ENCODE results near the gene SLC38A2. TPM values are rescaled to one million over a fixed set of nuclear protein-coding genes. Genes with fewer than 3 reads are reported as not detected.

Gene SLC38A2
- total and polyA plus RNA-seq, 2 experiments from 2014 or later = 181 to 718 TPM

DNA sequence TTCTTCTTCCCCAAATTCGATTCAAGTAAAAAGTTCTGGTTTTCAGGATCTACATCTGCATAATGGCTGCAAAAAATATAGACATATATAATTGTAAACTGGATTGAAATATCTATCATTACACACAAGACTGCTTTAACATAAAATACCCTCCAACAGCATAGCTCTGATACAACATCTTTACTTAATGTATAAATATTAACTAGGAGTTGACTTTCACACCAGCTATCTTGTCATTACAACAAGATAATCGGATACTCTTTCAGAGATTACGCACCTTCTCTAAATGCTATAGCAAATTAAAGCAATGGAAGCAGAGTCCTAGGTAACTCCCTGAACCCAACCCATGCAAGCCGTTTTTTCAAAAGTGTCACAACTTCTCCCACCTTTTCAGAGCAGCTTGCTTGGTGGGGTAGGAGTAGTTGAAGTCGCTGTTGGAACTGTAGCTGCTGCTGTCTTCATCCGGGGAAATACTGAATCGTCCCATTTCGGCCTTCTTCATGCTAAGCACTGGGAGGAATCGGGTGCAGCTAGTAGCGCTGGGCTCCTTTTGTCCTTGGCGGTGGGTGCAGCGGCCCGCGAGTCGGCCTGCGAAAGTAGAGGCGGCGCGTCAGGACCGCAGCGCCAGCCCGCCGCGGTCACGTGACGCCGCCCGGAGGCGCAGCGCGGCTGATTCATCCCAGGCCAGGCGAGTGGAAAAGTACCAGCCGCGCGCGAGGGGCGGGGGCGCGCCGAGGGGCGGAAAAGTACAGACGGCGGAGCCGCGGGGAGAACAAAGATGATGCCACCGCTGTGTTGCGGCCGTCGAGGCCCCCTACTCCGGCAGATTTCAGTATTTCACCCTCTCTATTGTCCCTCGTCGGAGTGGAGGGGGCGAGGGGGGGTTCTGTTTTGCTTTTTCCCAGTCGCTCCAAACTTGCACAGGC lies 1.5 kb downstream of the SLC38A2 start:
- peak overlapping the region; percentile 99 for H3K27ac ChIP-seq (ENCODE audit: low read depth)
- no peaks in the 10 kb centered on the region for H3K9me2 ChIP-seq (ENCODE audit: insufficient read depth)
- peaks cover 36% of the 10 kb centered on the region for H3K4me1 ChIP-seq (ENCODE audit: insufficient read depth)
- Mint-ChIP-seq H3K4me1 (peaks cover 46% of the 10 kb centered on the region), H3K27ac (peak overlapping the region; percentile 99), H3K9me3 (peaks cover 9% of the 10 kb centered on the region; the same call in 2 of the 3 replicates), H3K27me3 (ENCODE audit: insufficient read depth, low read depth, poor library complexity) (peaks cover 29% of the 10 kb centered on the region), H3K36me3 (ENCODE audit: low read depth) (peaks cover 64% of the 10 kb centered on the region), H3K4me3 (peak overlapping the region; percentile 96)
- no peak overlapping the region for H2AFZ ChIP-seq
- no peaks in the 10 kb centered on the region for H3K27me3 ChIP-seq (ENCODE audit: insufficient read depth)
- DNase-seq (ENCODE audit: low spot score) = peak; percentile 90
- peaks cover 66% of the 10 kb centered on the region for H3K79me2 ChIP-seq (replicated peaks; ENCODE audit: insufficient read depth)
- peaks cover 51% of the 10 kb centered on the region for H3K36me3 ChIP-seq (ENCODE audit: insufficient read depth)
- TF ChIP-seq POLR2AphosphoS5 (IDR thresholded peaks at IDR 0.05; ENCODE audit: low read depth) (peak; percentile 64), REST (IDR thresholded peaks at IDR 0.05; ENCODE audit: unreplicated experiment) (no peak), STAT1 (IDR thresholded peaks at IDR 0.05; ENCODE audit: unreplicated experiment) (no peak), EZH2 (IDR thresholded peaks at IDR 0.05; ENCODE audit: low read depth, unreplicated experiment) (no peak), CTCF (conservative IDR thresholded peaks at IDR 0.05; ENCODE audit: low read depth in 2 of 2) (peak in 1 of 2 experiments; percentile 34; a peak in 1 of 4 replicates), CREB1 (CRISPR knock-in tag; IDR thresholded peaks at IDR 0.05; ENCODE audit: low read depth) (peak; percentile 87)
- peak overlapping the region; percentile 91 for H3K4me2 ChIP-seq
- peaks cover 60% of the 10 kb centered on the region for H3F3A ChIP-seq (replicated peaks; ENCODE audit: low read depth)
- peak; percentile 39 for ATAC-seq
- peak overlapping the region; percentile 83 for H3K4me3 ChIP-seq
- H4K20me1 ChIP-seq (replicated peaks; ENCODE audit: insufficient read depth) = peaks cover 44% of the 10 kb centered on the region

GRCh38 chr12:46370380-46370734 lies 2.2 kb downstream of the SLC38A2 start:
- DNase-seq (ENCODE audit: low spot score) (no peak), ATAC-seq (no peak)
- peak overlapping the region; percentile 99; the same call in 1 of the 2 replicates for H3K27ac Mint-ChIP-seq
- Histone ChIP-seq H3K4me3 (peak overlapping the region; percentile 83), H3K9me2 (ENCODE audit: insufficient read depth) (no peaks in the 10 kb centered on the region), H2AFZ (no peak overlapping the region), H3F3A (replicated peaks; ENCODE audit: low read depth) (peaks cover 67% of the 10 kb centered on the region), H3K79me2 (replicated peaks; ENCODE audit: insufficient read depth) (peaks cover 73% of the 10 kb centered on the region), H3K27ac (ENCODE audit: low read depth) (peak overlapping the region; percentile 82), H4K20me1 (replicated peaks; ENCODE audit: insufficient read depth) (peaks cover 51% of the 10 kb centered on the region), H3K4me1 (ENCODE audit: insufficient read depth) (peaks cover 36% of the 10 kb centered on the region), H3K27me3 (ENCODE audit: insufficient read depth) (no peaks in the 10 kb centered on the region), H3K36me3 (ENCODE audit: insufficient read depth) (peaks cover 58% of the 10 kb centered on the region), H3K4me2 (peak overlapping the region; percentile 91)
- peak overlapping the region; percentile 96 for H3K4me3 Mint-ChIP-seq
- peaks cover 29% of the 10 kb centered on the region for H3K27me3 Mint-ChIP-seq (ENCODE audit: insufficient read depth, low read depth, poor library complexity)
- H3K4me1 Mint-ChIP-seq = peaks cover 46% of the 10 kb centered on the region
- peaks cover 9% of the 10 kb centered on the region; the same call in 2 of the 3 replicates for H3K9me3 Mint-ChIP-seq
- H3K36me3 Mint-ChIP-seq (ENCODE audit: low read depth) = peaks cover 71% of the 10 kb centered on the region
- TF ChIP-seq CREB1 (CRISPR knock-in tag; IDR thresholded peaks at IDR 0.05; ENCODE audit: low read depth) (no peak), JUNB (IDR thresholded peaks at IDR 0.05; ENCODE audit: unreplicated experiment) (no peak), EZH2phosphoT487 (IDR thresholded peaks at IDR 0.05; ENCODE audit: unreplicated experiment) (no peak), STAT1 (IDR thresholded peaks at IDR 0.05; ENCODE audit: unreplicated experiment) (no peak), REST (IDR thresholded peaks at IDR 0.05; ENCODE audit: unreplicated experiment) (no peak), ZNF331 (CRISPR knock-in tag; IDR thresholded peaks at IDR 0.05; ENCODE audit: low read depth) (no peak), NANOG (IDR thresholded peaks at IDR 0.05; ENCODE audit: borderline replicate concordance) (no peak), ZNF114 (CRISPR knock-in tag; IDR thresholded peaks at IDR 0.05) (no peak), ETS1 (IDR thresholded peaks at IDR 0.05) (no peak)

Data from GM23338 (cell line).